HTERT RPE-1 (cell line): ENCODE results near the gene SPRED1.

Experiments used
- in situ Hi-C: fragments of 300-500 bp; cut with MboI; formaldehyde crosslinking; loops from 4 replicates; pipeline ENCODE4 v1.14.3; 2020; ENCODE audit warnings: low sequenced_read_pairs

The SPRED1 gene

DNA sequence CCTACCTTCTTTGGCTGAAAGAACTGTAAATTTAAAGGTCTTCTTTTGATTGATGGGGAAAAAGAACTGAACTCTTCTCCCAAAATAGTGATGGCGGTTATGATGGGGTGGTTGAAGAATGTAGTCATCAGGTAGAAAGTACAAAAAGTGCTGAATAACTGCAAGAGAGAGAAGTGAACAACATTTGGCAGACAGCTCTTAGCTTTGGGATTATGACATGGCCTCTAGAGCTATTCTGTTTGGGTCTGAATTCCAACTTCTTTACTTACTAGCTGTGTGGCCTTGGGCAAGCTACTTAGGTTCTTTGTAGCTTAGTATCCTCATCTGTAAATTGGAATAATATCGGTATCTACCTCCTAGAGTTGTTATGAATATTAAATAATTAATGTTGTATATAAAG is 91.7 kb downstream of the SPRED1 start:
- in situ Hi-C loops = no loop called here

DNA sequence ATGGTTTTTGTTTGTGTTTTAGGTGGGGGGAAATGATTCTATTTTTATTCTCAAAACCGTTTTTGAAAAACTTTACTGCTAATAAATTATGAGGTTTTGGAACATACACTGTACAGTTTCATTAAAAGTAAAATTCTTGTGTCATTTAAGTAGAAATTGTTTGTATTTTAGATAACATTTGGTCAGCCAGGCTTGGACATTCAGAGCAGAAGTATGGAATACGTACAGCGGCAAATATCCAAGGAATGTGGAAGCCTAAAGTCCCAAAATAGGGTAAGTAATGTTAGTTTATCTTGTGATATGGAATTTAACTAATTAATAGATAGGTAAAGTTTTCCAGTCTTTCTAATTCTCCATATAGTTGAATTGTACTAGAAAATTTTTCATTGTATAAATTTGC is 96.6 kb downstream of the SPRED1 start:
- in situ Hi-C loops = no loop called here

DNA sequence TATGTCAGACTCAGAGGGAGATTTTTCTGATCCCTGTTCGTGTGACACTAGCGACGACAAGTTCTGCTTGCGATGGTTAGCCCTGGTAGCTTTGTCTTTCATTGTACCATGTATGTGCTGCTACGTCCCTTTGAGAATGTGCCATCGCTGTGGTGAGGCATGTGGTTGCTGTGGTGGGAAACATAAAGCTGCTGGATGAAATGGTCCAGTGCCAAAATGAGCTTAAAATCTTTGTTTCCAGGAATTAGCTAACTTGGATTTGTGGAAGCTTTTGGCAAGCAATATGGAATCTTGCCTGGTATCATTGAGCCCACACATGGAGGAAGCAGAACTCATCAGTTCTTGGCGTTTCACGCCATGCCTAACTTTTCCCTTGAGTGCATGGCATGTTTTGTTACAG is 98.8 kb downstream of the SPRED1 start:
- in situ Hi-C loops = no loop called here

DNA sequence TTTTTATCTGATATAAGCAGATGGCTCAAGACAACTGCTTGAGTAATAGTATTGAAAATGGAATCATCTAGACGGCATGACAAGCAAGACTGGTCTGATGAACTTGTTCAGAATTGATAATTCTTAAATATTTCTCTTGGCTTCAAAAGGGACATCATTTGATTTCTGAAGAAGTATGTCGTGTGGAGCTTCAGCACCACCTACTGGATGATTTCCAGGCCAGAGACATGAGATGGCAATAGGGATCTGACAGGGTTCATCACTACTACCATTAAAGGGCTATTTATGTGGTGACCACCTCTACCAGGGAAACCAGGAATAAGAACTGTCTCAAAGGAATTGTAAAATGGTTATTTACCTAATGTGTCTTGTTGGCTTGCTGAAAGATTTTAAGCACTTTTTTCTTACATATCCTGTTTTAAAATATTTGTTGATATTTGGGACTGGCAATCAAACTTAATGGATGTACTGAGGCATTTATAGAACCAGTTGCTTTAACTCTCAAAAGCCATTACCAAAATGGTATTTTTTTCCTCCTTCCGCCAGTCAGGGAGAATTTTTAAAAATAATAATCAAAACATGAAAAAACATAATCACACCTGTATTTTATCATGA is 101.8 kb downstream of the SPRED1 start:
- in situ Hi-C loops = no loop called here

DNA sequence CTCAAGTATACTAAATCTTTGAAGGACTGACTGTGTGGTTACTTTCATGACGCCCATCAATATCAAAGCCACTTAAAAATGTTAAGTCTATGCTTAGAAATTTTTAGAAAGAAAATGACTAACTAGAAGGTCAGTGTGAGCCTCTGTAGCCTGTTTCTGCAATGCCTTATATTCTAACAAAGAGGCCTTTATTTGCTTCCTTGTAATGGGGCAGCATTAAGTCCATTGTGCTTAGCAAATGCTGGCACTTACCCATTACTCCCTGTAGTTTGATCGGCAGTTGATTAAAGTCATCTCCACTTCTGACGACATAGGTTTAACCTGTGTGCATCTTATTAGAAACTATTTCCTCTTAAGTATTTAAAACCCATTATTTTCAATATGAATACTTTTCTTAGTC is 109.7 kb downstream of the SPRED1 start:
- in situ Hi-C loops = no loop called here

DNA sequence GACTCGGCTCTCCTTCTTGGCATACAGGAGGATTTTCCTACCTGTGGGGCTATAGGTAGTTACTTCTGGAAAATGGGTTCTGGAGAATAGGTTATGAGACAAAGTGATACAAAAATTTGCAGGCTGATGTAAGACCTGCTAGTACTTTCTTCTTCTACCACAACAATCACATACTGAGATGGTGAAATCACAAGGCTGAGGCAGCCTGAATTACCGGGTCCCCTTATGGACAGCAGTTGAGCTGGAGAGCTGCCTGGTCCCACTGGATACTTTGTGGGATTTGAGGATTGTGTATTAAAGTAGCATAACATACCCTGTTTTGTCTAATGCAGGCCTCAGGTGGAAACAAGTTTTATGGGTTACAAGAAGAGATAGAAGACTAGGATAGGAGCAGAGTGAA is 114.8 kb downstream of the SPRED1 start:
- in situ Hi-C loops = no loop called here

DNA sequence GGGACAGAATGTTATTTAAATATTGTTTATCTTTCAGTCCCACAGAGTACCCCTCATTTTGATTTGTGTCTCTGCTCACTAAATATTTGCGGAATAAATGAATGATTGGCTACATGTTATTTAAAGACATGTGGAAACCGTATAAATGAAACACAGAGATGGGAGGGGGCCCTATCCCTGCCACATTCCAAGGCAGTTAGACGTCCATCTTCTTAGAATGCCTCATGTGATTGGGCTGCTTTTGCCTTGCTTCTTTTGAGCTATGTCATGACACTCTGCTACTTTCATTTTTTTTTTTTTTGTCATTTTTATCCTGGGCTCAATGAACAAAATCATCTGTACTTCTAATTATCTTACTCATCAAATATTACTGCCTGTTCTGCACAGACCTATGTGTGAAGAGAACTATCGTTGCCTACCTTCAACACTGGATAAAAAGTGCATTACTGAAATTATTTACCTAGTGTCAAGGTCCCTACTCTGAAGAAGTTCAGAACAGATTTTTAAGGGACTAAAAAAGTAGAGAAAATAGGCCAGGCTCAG is 117.4 kb downstream of the SPRED1 start:
- in situ Hi-C loops = no loop called here

DNA sequence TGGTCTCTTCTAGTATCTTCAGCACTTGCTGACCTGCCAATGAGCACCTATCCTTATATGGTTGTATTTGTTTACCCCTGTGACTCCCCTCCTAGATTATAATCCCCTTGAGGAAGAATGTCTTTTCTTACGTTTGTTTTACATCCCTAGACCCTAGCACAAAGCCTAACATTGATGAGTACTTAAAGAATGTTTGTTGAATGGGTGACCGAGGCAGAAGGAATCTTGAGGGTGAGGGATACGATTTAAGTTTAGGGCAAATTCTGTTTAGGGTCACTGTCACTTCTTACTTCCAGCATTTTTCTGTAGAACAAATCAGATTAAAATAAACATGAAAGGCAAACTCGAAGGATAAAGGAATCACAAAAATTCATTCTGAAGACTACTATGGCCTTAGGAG is 120.4 kb downstream of the SPRED1 start:
- in situ Hi-C loops = no loop called here

DNA sequence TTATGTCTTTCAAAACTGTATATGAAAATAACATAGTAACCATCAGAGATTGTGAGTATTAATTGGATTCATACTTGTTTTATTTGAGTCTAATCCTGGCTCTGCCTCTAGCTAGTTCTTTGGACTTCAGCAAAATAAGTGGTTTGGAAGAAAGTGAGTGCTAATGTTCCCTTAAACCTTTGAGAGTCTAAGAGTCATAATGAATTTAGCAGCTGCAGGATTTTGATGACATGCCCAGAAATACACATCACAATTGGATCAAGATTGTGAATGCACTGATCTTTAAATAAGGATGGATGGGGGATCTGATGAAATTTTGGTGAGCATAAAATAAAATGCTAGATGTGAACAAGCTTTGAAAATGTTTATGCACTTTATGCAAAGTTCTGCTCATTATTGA is 121.4 kb downstream of the SPRED1 start:
- in situ Hi-C loops = no loop called here

DNA sequence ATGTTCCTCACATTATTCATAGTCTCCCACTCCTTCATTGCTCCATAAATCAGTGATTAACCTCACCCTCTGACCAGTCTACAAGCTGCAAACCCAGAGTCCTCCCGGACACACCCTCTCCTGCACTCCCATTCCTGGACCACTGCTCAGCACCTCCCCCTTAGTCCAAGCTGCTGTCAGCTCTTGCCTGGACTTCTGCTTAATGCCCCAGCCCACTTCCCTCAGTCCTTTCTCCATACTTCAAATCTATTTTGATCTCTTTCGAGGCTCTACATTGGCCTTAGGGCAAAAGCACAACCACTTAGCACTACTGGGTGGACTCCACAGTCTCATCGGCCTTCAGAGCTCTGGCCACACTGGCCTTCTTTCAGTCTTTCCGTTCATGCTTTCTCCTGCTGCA is 121.9 kb downstream of the SPRED1 start:
- in situ Hi-C loops = no loop called here

DNA sequence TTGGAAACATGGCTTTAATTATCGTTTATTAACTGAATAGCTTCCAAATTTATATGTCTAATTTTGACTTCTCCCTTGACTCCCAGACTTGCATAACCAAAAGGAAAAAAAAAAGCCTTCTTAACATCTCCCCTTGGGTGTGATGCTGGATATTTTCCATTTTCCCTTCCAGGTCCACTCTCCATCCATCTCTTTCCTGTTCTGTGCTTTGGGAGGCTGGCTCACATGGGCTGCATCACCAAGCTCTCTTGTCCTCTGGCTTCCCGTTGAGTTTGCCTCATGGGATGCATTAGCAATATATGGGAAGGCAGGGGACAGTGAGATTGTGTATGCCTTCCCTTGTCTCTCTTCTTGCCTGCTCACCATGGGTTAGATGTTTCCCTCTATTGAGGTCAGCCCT is 123.4 kb downstream of the SPRED1 start:
- in situ Hi-C loops = no loop called here

DNA sequence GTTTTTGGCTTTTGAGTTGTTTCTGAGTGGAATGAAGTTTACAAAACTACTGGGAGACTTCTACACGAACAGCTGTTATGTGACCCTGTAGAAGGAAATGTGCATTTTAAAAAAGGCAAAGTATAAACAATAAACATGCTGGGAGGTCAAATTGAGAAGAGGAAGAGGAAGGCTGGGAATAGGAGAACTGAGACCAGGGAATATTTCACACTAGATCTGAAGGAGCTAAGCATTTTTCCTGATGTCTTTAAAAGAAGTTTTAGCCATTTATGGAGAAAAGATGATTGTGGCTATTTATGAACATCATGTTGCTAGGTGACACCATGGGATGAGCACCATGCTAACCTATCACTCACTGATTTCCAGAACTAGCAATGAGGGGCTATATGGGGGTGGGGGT is 125.0 kb downstream of the SPRED1 start:
- in situ Hi-C loops = no loop called here

DNA sequence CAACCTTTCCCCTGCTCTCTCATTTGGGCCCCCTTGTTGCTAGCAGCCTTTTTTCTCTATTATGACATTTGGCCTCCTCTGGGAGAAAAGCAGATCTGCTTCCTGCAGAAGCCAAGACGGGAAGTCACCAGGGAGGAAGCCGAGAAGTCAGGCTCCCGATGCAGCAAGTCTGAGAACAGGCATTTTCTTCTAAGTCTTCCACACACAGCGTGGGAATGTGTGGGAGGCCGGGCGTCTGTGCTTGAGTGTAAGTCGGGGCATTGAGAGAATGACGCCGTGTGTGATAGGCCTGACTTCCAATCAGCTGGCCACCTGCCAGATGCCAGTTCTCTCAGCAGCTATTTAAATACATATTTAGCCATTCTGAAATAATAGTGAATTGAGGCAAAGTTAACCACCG is 125.5 kb downstream of the SPRED1 start:
- in situ Hi-C loops = no loop called here

DNA sequence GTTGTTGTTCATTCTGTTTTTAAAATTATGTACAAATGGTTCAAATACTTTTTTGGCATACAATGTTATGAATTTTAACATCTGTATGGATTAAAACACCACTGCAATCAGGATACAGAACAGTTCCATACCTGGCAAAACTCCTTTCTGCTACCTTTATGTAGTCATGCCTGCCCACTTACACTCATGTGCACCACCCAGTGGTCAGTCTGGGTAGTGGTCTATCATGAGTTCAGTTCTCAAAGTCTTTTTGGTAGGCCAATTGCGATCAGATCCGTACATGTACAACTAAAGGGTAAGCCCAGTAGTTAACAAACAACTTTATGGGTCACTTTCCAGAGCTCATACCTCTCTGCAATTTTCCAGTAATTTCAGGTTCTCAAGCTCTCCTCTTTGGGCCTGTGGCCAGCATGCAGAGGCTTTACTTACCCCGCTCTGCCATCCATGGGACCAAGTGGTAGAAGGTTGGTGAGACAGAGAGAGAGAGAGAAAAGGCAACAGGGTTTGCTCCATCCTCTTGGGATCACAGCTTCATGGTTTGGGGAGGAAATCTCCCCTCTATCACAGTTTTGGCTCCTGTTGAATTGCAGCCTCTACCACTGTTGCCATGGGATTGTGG is 137.4 kb downstream of the SPRED1 start:
- in situ Hi-C loops = no loop called here

DNA sequence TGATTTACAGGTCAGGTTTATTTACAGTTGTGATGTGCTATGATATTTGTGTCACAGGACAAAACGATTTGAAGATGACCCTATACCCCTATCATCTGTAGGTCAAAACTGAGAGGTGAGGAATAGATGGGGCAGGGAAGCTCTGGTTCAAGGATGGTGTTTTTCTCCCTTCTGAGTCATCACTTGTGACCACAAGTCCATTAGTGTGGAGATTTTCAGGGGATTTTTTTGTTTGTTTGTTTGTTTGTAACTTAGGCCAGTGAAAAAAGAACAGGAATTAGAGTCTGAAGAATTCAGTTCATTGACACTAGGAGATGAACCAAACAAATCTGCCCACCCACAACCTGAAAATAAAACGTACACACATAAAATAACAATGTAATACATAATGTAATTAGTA is 138.6 kb downstream of the SPRED1 start:
- in situ Hi-C loops = no loop called here

DNA sequence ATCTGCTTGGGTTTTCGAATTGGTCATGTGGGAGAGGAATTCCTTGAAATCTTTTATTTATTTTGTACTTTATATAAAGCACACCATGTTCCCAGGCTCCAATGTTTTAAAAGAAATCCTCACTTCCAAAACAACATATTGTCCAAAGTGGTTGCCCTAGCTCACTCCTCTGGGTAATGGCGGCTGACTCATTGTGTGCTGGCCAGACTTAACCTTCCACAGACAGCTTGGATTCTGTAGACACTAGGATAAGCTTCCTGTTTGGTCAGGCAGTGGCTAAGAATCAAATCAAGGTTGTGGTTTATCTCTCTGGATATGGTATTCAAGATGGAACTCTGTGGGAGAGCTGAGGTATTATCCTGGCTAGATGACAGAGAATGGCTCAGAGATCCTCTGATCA is 145.5 kb downstream of the SPRED1 start:
- in situ Hi-C loops = no loop called here

DNA sequence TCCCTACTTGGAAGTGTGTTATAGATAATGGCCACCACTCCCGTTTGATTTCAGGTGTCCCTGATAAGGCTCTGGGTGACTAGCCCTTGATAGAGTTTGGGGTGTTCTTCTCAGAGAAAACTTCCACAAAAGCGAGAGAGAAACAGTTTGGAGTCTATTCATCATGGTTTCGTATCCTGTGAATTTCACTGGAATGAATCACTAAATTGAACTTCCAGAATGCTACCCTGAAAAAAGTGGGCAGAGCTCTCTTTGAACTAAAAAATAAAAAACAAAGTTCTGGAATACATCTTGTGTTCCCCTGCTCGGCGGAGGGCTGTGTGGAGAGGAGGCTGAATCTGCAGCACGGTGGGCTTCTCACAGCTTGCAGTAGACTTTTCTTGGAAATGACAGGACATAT is 148.5 kb downstream of the SPRED1 start:
- in situ Hi-C loops = no loop called here

DNA sequence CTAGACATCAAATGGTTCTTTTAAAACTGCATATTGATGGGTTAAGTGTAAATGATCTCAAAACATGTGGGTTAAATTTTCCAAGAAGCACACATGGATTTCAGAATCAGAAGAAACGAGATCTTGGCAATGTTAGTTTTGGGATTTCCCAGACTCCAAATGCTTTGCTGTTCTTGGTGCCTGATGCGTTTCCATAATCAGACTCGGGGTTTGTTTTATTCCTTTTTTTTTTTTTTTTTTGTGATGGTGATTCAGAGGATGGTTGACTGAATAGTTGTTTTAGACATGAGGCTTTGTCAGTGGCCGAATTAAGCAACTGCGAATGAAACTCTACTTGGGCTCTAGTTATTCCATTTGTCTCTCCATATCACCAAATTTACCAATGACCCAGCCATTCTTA is 149.1 kb downstream of the SPRED1 start:
- in situ Hi-C loops = no loop called here

DNA sequence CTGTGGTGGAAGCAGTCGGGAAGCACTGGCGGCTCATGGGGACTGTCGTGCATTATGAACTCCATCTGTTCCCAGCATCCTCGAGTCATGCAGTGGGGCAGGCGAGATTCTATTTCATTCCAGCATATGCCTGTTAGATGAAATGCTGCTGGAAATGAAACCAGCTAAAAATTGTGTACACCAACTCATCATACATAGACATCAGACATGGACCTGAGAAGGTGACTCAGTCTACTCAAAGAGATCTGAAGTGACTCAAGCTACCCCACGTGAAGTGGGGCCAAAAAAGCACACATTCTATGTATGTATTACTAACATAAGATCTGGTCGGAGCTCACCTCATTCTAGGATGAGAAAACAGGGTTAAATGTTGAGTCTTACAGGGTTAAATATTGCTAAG is 153.8 kb downstream of the SPRED1 start:
- in situ Hi-C loops = no loop called here
